Ureter (tissue), 1 donor: Measurements from ENCODE around the gene UGT1A1. TPM values are rescaled to one million over a fixed set of nuclear protein-coding genes. Genes with fewer than 3 reads are reported as not detected.

Source experiments
- DNase-seq: peaks from one replicate; pipeline ENCODE4 v3.0.0-alpha.2; 2020; ENCODE audit warnings: low spot score
- total RNA-seq: library from RNA; stranded (reverse); gene quantifications from one replicate; pipeline ENCODE4 v1.2.4, GENCODE V29; 2023
- donor health status: DM: yes; HTN: yes; CAD: no.

UGT1A1 gene
- total RNA-seq, 1 donor from 2014 or later = 21.8 TPM

GRCh38 chr2:233758141-233758540 is 1.9 kb upstream of the UGT1A1 start:
- DNase-seq = no peak

GRCh38 chr2:233758849-233759248 is 1.2 kb upstream of the UGT1A1 start:
- no peak for DNase-seq

GRCh38 chr2:233761040-233761769 is 1.1 kb downstream of the UGT1A1 start:
- no peak for DNase-seq

- no peak for DNase-seq
These were observed 4.2 kb downstream of the UGT1A1 start for GRCh38 chr2:233764264-233764663.

- DNase-seq = no peak
These were observed 4.7 kb downstream of the UGT1A1 start for GRCh38 chr2:233764761-233765160.

- no peak for DNase-seq
These were observed 6.3 kb downstream of the UGT1A1 start for GRCh38 chr2:233766416-233766815.

- no peak for DNase-seq
These were observed 8.0 kb downstream of the UGT1A1 start for GRCh38 chr2:233768076-233768475.

- no peak for DNase-seq
These were observed 9.2 kb downstream of the UGT1A1 start for GRCh38 chr2:233769260-233769659.

GRCh38 chr2:233772153-233772552 is 12.1 kb downstream of the UGT1A1 start:
- DNase-seq = no peak

GRCh38 chr2:233772583-233772982 is 12.5 kb downstream of the UGT1A1 start:
- DNase-seq = no peak

- no peak for DNase-seq
These were observed 13.8 kb downstream of the UGT1A1 start for GRCh38 chr2:233773854-233774253.

GRCh38 chr2:233775414-233775813 is 15.3 kb downstream of the UGT1A1 start:
- no peak for DNase-seq

GRCh38 chr2:233778030-233778429 is 18.0 kb downstream of the UGT1A1 start, which contains the start of gene MROH2A:
Gene MROH2A, plus strand, starts transcription at chr2:233778330. Its CDS starts 1,029 bp downstream, at chr2:233779359.
- DNase-seq = no peak

- DNase-seq = no peak
These were observed 19.7 kb downstream of the UGT1A1 start for GRCh38 chr2:233779722-233780121.

GRCh38 chr2:233780771-233781170 is 20.7 kb downstream of the UGT1A1 start:
- DNase-seq = no peak

- DNase-seq = no peak
These were observed 29.5 kb downstream of the UGT1A1 start for GRCh38 chr2:233789554-233789953.

GRCh38 chr2:233791151-233791882 is 31.2 kb downstream of the UGT1A1 start:
- no peak for DNase-seq

GRCh38 chr2:233791883-233792329 is 31.8 kb downstream of the UGT1A1 start:
- no peak for DNase-seq

GRCh38 chr2:233792720-233793119 is 32.6 kb downstream of the UGT1A1 start:
- DNase-seq = no peak

- no peak for DNase-seq
These were observed 33.5 kb downstream of the UGT1A1 start for GRCh38 chr2:233793465-233794127.

- no peak for DNase-seq
These were observed 34.1 kb downstream of the UGT1A1 start for GRCh38 chr2:233794128-233794658.

GRCh38 chr2:233795735-233796171 is 35.7 kb downstream of the UGT1A1 start:
- no peak for DNase-seq
